CD4-positive, alpha-beta T cell (primary cell): ENCODE results near the gene BRD1. TPM values are rescaled to one million over a fixed set of nuclear protein-coding genes. Genes with fewer than 3 reads are reported as not detected.

ENCODE experiments used
- ATAC-seq: fragments of 200-7000 bp; cut with Tn5 transposase; one replicate; pipeline ENCODE4 v1.10.0; 2022; ENCODE audit warnings: mild to moderate bottlenecking; ENCODE audit not compliant: poor library complexity
- CTCF ChIA-PET: fragments of 350-600 bp; sonication (Branson Sonifier 250); formaldehyde crosslinking; loops from one replicate; lab custom pipeline; 2021; ENCODE audit warnings: antibody characterized with exemption, inconsistent platforms; lab: Charles Lee
- POLR2A ChIA-PET: fragments of 350-600 bp; sonication (Branson Sonifier 250); formaldehyde crosslinking; loops from one replicate; lab custom pipeline; 2021; ENCODE audit warnings: antibody characterized with exemption, inconsistent platforms; lab: Charles Lee
- DNase-seq, 14 experiments: peaks; one replicate each; pipeline ENCODE4 v3.0.0-alpha.2; 2013 to 2020; ENCODE audit warnings: mixed read lengths in 2 of 14
- H3K27ac ChIP-seq, 2 donors: one replicate each; pipeline versions ENCODE4 v1.5.1 to v1.7.0; 2013; ENCODE audit warnings: low read length in 2 of 2, low read depth in 1 of 2, mild to moderate bottlenecking in 1 of 2
- H3K27me3 ChIP-seq, 2 experiments: 1 replicate in 1 of 2; 2 replicates in 1 of 2; pipeline versions ENCODE4 v1.6.1 to v1.7.0; 2013; ENCODE audit warnings: low read length in 2 of 2, control low read depth in 1 of 2, mild to moderate bottlenecking in 1 of 2, moderate library complexity in 1 of 2; ENCODE audit not compliant: insufficient read depth in 2 of 2, control insufficient read depth in 1 of 2
- H3K36me3 ChIP-seq: one replicate; pipeline ENCODE4 v1.6.1; 2013; ENCODE audit warnings: low read length, control low read depth; ENCODE audit not compliant: insufficient read depth
- H3K4me1 ChIP-seq: one replicate; pipeline ENCODE4 v1.6.1; 2013; ENCODE audit warnings: low read length, control low read depth; ENCODE audit not compliant: insufficient read depth
- H3K4me3 ChIP-seq: one replicate; pipeline ENCODE4 v1.5.1; 2013; ENCODE audit warnings: mild to moderate bottlenecking, low read length, moderate library complexity
- H3K9me3 ChIP-seq, 2 experiments: 1 replicate in 1 of 2; 2 replicates in 1 of 2; pipeline versions ENCODE4 v1.6.1 to v1.7.0; 2013; ENCODE audit warnings: low read length in 2 of 2, mild to moderate bottlenecking in 2 of 2, control low read depth in 1 of 2, moderate library complexity in 1 of 2; ENCODE audit not compliant: control insufficient read depth in 1 of 2, insufficient read depth in 1 of 2
- H3K27ac Mint-ChIP-seq: one replicate; pipeline ENCODE4 v1.8.0; 2020; ENCODE audit warnings: mixed read lengths
- H3K27me3 Mint-ChIP-seq: one replicate; pipeline ENCODE4 v1.8.0; 2021; ENCODE audit warnings: mixed read lengths
- H3K36me3 Mint-ChIP-seq: one replicate; pipeline ENCODE4 v1.8.0; 2021; ENCODE audit warnings: low read depth, mixed read lengths
- H3K4me1 Mint-ChIP-seq: one replicate; pipeline ENCODE4 v1.8.0; 2021; ENCODE audit warnings: low read depth, mixed read lengths
- H3K4me3 Mint-ChIP-seq: one replicate; pipeline ENCODE4 v1.8.0; 2020; ENCODE audit warnings: mild to moderate bottlenecking, mixed read lengths
- H3K9me3 Mint-ChIP-seq: one replicate; pipeline ENCODE4 v1.8.0; 2020; ENCODE audit warnings: mixed read lengths
- CTCF ChIP-seq: fragments of 200-600 bp; IDR thresholded peaks from one replicate; pipeline ENCODE4 v1.8.0; 2022; ENCODE audit warnings: antibody characterized with exemption, mild to moderate bottlenecking
- intact Hi-C, 2 experiments: fragments of 100-400 bp; cut with DNase I in 1 of 2; cut with micrococcal nuclease in 1 of 2; formaldehyde crosslinking; loops; one replicate each; pipeline versions ENCODE4 v1.15.1 to v1.9.0; 2023 to 2025; cut with DNase I, micrococcal nuclease
- total RNA-seq, 174 experiments: library from RNA in 2 of 174; stranded (reverse) in 2 of 174; gene quantifications; one replicate each; pipeline ENCODE4 v1.2.3 and lab custom pipeline; 2021 to 2026

Gene BRD1
- total RNA-seq, 2 experiments from 2014 or later, result 129 to 130 TPM

GRCh38 chr22:49756676-49757075 is 71.0 kb downstream of the BRD1 start:
- H3K9me3 Mint-ChIP-seq, result no peaks in the 10 kb centered on the region
- ChIA-PET CTCF (no interaction called here), POLR2A (no interaction called here)
- no peaks in the 10 kb centered on the region for H3K36me3 ChIP-seq
- no peaks in the 10 kb centered on the region for H3K27me3 Mint-ChIP-seq
- H3K4me3 ChIP-seq, result no peak overlapping the region
- DNase-seq (peak in 1 of 14 experiments; percentile 6), ATAC-seq (no peak)
- H3K27ac Mint-ChIP-seq, result no peak overlapping the region
- H3K4me1 ChIP-seq, result peaks cover 10% of the 10 kb centered on the region
- TF ChIP-seq CTCF, result no peak
- H3K9me3 ChIP-seq, result peaks cover 0 to 11% of the 10 kb centered on the region in 2 experiments
- H3K4me3 Mint-ChIP-seq, result no peak overlapping the region
- no peak overlapping the region for H3K27ac ChIP-seq
- H3K36me3 Mint-ChIP-seq, result no peaks in the 10 kb centered on the region
- H3K27me3 ChIP-seq, result no peaks in the 10 kb centered on the region
- peaks cover 9% of the 10 kb centered on the region for H3K4me1 Mint-ChIP-seq
- intact Hi-C loops, result no loop called here

- CTCF ChIA-PET, result no interaction called here
- Histone ChIP-seq H3K27me3 (no peaks in the 10 kb centered on the region), H3K36me3 (no peaks in the 10 kb centered on the region), H3K27ac (no peak overlapping the region), H3K9me3 (peaks cover 0 to 11% of the 10 kb centered on the region in 2 experiments), H3K4me1 (peaks cover 7% of the 10 kb centered on the region), H3K4me3 (no peak overlapping the region)
- POLR2A ChIA-PET, result no interaction called here
- Mint-ChIP-seq H3K4me1 (peaks cover 7% of the 10 kb centered on the region), H3K36me3 (no peaks in the 10 kb centered on the region), H3K9me3 (no peaks in the 10 kb centered on the region), H3K27me3 (no peaks in the 10 kb centered on the region), H3K4me3 (no peak overlapping the region), H3K27ac (no peak overlapping the region)
- no peak for TF ChIP-seq CTCF
- intact Hi-C loops, result no loop called here
- DNase-seq (peak in 1 of 14 experiments; percentile 13), ATAC-seq (no peak)
These were observed 71.5 kb downstream of the BRD1 start for GRCh38 chr22:49756201-49756600.

GRCh38 chr22:49755631-49756001 is 72.1 kb downstream of the BRD1 start:
- DNase-seq, result no peak
- no peak for TF ChIP-seq CTCF
- no peak overlapping the region for H3K27ac Mint-ChIP-seq
- ChIA-PET POLR2A (no interaction called here), CTCF (no interaction called here)
- intact Hi-C loops, result no loop called here
- H3K4me3 Mint-ChIP-seq, result no peak overlapping the region
- H3K36me3 ChIP-seq, result no peaks in the 10 kb centered on the region
- ATAC-seq, result no peak
- H3K27me3 Mint-ChIP-seq, result no peaks in the 10 kb centered on the region
- H3K9me3 Mint-ChIP-seq, result no peaks in the 10 kb centered on the region
- peaks cover 0 to 11% of the 10 kb centered on the region in 2 experiments for H3K9me3 ChIP-seq
- no peaks in the 10 kb centered on the region for H3K36me3 Mint-ChIP-seq
- no peak overlapping the region for H3K4me3 ChIP-seq
- H3K4me1 ChIP-seq, result peaks cover 1% of the 10 kb centered on the region
- H3K27me3 ChIP-seq, result no peaks in the 10 kb centered on the region
- peaks cover 1% of the 10 kb centered on the region for H3K4me1 Mint-ChIP-seq
- no peak overlapping the region for H3K27ac ChIP-seq
